ENCODE measurements around the gene MRPL43. TPM values are rescaled to one million over a fixed set of nuclear protein-coding genes. Genes with fewer than 3 reads are reported as not detected.
A peak's percentile ranks its signal among the peaks of the same experiment; 100 is the strongest.

The MRPL43 gene
- total RNA-seq, 4 donors from 2014 or later, result 54.2 to 89.1 (median 62.7) TPM

DNA sequence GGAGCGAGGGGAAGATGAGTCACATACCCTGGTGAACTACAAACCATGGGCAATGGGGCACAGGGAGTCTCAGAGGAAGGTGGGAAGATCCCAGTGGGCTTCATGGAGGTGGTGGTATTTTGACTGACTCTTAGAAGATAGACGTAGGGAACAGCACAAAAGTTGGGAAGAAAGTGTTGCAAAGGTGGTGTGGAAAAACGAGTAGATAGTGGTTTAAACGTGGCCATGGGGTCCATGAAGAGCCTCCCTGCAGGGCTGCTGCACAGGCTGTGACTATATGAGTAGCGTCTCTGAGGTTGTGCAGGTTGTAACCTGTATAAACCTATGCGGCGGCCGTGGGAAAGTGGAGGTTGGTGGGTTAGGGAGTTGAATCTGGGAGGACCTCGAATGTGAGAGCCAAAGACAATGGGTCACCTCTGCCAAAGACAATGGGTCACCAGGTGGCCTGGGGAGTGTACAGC lies 26.1 kb upstream of the MRPL43 start:
- TF ChIP-seq POLR2AphosphoS5 (IDR thresholded peaks at IDR 0.05) (no peak), EP300 (IDR thresholded peaks at IDR 0.05) (no peak), POLR2A (IDR thresholded peaks at IDR 0.05) (no peak)
- TF ChIP-seq, protein P1, sequence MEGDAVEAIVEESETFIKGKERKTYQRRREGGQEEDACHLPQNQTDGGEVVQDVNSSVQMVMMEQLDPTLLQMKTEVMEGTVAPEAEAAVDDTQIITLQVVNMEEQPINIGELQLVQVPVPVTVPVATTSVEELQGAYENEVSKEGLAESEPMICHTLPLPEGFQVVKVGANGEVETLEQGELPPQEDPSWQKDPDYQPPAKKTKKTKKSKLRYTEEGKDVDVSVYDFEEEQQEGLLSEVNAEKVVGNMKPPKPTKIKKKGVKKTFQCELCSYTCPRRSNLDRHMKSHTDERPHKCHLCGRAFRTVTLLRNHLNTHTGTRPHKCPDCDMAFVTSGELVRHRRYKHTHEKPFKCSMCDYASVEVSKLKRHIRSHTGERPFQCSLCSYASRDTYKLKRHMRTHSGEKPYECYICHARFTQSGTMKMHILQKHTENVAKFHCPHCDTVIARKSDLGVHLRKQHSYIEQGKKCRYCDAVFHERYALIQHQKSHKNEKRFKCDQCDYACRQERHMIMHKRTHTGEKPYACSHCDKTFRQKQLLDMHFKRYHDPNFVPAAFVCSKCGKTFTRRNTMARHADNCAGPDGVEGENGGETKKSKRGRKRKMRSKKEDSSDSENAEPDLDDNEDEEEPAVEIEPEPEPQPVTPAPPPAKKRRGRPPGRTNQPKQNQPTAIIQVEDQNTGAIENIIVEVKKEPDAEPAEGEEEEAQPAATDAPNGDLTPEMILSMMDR (IDR thresholded peaks at IDR 0.05), result no peak
- no peak for DNase-seq (ENCODE audit: low spot score in 2 of 2)
- peaks cover 6% of the 10 kb centered on the region for H3K27me3 ChIP-seq
- H3K36me3 ChIP-seq, result no peaks in the 10 kb centered on the region
- H3K4me3 ChIP-seq, result no peak overlapping the region
- no peak overlapping the region for H3K27ac ChIP-seq
- 28% methylated on average over 9 of the region's 9 CpGs for WGBS
- no peaks in the 10 kb centered on the region for H3K9me3 ChIP-seq
- peaks cover 29% of the 10 kb centered on the region for H3K4me1 ChIP-seq

DNA sequence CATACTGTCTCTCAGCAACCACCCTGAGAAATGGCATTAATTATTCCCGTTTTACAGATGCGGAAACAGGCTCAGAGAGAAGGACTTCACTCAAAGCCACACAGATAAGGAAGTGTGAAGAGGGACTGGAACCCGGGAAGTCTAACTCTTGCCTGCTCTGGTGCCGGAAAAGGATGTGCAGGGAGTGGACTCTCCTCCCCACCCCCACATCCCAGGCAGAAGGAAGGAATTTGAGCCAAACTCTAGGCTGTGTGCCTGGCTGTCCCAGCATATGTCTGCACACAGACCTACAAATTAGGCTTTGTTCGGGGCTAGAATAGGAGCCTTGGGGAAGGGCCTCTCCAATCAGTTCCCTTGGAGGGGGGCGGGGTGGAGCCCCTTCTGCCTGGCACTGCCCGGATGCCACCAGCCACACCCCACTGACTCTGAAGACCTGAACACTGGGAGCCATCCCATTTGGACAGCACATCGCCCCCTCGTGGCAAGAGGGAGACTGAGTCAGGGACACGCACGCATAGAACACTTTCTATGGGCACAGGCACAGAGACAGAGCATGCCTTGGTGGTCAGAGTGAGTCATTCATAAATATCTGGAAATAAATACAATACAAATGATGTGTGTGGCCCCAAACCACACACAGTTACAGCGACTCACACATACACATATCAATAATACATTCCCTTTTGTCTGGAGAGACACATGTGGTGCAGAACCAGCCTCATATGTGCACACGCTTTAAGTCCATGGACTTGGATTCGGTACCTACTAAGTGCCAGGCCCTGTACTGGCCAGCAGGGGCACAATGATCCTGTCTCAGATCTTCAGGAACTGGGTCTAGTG lies 25.4 kb upstream of the MRPL43 start:
- WGBS, result 17% methylated on average over 14 of the region's 14 CpGs
- TF ChIP-seq POLR2A (IDR thresholded peaks at IDR 0.05), result no peak
- TF ChIP-seq, protein P1 (IDR thresholded peaks at IDR 0.05), result peak; percentile 57 to 83
- H3K36me3 ChIP-seq, result no peaks in the 10 kb centered on the region
- H3K4me3 ChIP-seq, result no peak overlapping the region
- H3K27ac ChIP-seq, result no peak overlapping the region
- H3K9me3 ChIP-seq, result no peaks in the 10 kb centered on the region
- peak; percentile 92 to 94 for DNase-seq (ENCODE audit: low spot score in 2 of 2)
- peaks cover 34% of the 10 kb centered on the region for H3K4me1 ChIP-seq
- H3K27me3 ChIP-seq, result peaks cover 6% of the 10 kb centered on the region

DNA sequence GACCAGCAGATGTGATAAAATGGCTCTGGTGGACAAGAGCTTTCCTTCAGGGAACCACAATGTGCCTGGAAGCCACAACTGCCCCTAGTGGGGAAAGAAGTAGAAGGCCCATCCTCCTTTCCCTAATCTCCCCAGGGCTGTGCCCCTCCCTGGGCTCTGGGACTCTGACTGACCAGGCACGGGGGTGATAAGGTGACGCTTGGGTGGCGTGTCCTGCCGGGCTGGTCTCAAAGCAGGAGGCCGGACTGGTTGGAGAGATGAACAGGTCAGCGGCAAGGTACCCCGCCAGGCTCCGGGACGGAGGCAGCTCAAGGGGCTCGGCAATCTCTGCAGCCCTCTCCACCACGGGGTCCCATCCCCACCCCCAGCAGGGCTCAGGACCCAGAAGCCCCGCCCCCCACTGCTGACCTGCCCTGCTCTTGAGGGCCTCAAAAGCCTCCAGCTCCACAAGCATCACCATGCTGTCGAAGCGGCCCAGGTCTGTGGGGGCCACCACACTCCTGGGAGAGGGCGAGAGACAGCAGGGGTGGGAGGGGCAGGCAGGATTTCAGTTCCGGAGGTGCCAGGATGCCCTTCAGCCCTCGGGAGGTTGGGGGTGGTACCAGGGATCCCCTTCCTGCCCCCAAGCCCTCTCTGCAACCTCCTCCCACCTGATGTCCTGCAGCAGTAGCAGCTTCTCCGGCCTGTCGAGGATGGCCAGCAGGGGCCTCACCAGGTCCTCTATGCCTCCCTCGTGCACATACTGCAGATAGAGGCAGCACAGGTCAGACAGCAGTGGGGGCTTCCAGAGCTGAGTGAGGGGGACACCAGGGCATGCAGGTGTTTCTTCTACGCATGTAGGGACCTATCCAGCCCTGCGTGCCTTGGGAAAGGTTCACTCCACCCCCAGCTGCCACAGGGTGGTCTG lies 24.5 kb upstream of the MRPL43 start:
- Histone ChIP-seq H3K4me1 (peaks cover 34% of the 10 kb centered on the region), H3K27ac (no peak overlapping the region), H3K4me3 (no peak overlapping the region), H3K9me3 (no peaks in the 10 kb centered on the region), H3K36me3 (peaks cover 6% of the 10 kb centered on the region), H3K27me3 (peaks cover 6% of the 10 kb centered on the region)
- no peak for DNase-seq (ENCODE audit: low spot score in 2 of 2)
- WGBS, result 77% methylated on average over 12 of the region's 22 CpGs
- TF ChIP-seq POLR2A (IDR thresholded peaks at IDR 0.05) (no peak), EP300 (IDR thresholded peaks at IDR 0.05) (no peak), POLR2AphosphoS5 (IDR thresholded peaks at IDR 0.05) (no peak)
- TF ChIP-seq, protein P1 (IDR thresholded peaks at IDR 0.05), result no peak

- Histone ChIP-seq H3K4me3 (no peak overlapping the region), H3K27me3 (no peaks in the 10 kb centered on the region), H3K9me3 (no peaks in the 10 kb centered on the region), H3K27ac (no peak overlapping the region), H3K36me3 (peaks cover 20% of the 10 kb centered on the region), H3K4me1 (peaks cover 34% of the 10 kb centered on the region)
- no peak for DNase-seq (ENCODE audit: low spot score in 2 of 2)
- 80% methylated on average over 1 of the region's 22 CpGs for WGBS
- TF ChIP-seq, protein P1 (IDR thresholded peaks at IDR 0.05), result no peak
- TF ChIP-seq EP300 (IDR thresholded peaks at IDR 0.05) (no peak), POLR2A (IDR thresholded peaks at IDR 0.05) (no peak), POLR2AphosphoS5 (IDR thresholded peaks at IDR 0.05) (no peak)
Observed at GRCh38 chr10:101010329-101010728, 23.0 kb upstream of the MRPL43 start.

Measured in suprapubic skin (tissue), 4 donors.